Uterus (tissue), 2 donors: ENCODE results near the gene USP32.

Experiments used
- CTCF ChIP-seq, 4 experiments: fragments of 200-600 bp in 2 of 4; fragments of 450-650 bp in 2 of 4; sonication (generic) in 2 of 4; IDR thresholded peaks; one replicate each; pipeline ENCODE4 v1.5.1; 2016 to 2019; ENCODE audit warnings: antibody characterized with exemption in 4 of 4, mild to moderate bottlenecking in 2 of 4, moderate library complexity in 1 of 4
- POLR2A ChIP-seq, 2 donors: fragments of 450-650 bp; IDR thresholded peaks; one replicate each; pipeline ENCODE4 v1.6.1; 2016; ENCODE audit warnings: antibody characterized with exemption in 2 of 2, mild to moderate bottlenecking in 1 of 2, moderate library complexity in 1 of 2

- TF ChIP-seq POLR2A (IDR thresholded peaks at IDR 0.05) (no peak), CTCF (IDR thresholded peaks at IDR 0.05) (no peak)
Measured at GRCh38 chr17:60390186-60390585, 1.7 kb downstream of the USP32 start.
